HPDE6-E6E7 (cell line): Measurements from ENCODE around the gene PRELP.
A peak's percentile ranks its signal among the peaks of the same experiment; 100 is the strongest.
"Not testable (repeated sequence)": the region's sequence is repeated elsewhere in the genome, so short reads cannot be mapped to it uniquely, and the experiment has no call there.

Source experiments
- DNase-seq: peaks from one replicate; pipeline ENCODE4 v3.0.0; 2011; ENCODE audit warnings: missing footprints; ENCODE audit errors: extremely low spot score

The PRELP gene

DNA sequence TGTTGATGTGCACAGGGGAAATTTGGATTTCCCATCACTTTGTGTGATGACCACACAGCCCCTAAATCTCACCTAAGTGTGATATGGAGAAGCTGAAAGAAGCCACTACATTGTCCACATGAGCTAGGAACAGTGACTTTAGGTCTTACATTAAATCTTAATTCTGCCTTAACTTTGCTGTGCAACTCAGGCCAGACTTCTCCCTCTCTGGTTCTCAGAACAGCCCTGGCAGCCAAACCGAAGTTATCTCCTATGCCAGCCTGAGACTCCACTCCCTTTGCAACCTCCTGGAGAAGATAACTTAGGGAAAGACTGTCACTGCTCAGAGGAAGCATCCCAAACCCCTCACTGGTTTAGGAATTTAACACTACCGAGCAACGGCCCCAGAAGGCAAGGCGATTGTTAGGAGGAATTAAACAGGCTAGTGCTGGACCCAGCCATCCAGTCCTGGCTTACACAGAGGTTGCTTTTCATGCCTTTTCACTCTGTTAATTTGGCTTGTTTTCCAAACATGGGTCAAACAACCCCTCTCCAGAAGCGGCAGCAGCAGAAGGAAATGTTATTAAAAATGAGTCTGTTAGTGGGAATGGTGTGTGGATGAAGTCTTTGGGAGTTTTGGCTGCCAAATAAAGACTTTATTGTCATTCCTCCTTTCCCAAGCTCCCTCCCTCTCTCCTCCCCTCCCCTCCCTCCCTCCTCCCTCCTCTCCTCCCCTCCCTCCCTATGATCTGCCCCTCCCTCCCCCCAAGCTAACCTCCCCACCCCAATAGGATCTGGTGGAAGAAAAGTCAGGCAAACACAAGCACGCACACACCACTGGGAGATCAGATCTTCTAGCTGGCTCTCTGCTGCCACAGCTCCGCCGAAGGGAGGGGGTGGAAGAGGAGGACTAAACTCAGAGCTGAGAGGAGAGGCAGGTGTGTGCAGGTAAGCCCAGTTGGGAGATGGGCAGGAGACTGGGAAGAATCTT, at the start of gene PRELP:
Gene PRELP (plus strand): TSS at position 795 of the 970 bp plus-strand sequence. CDS start 7,379 bp downstream, outside the sequence.
- peak; percentile 39 for DNase-seq

- DNase-seq: no peak
Observed at GRCh38 chr1:203426366-203426765, 49.2 kb upstream of the PRELP start.

- DNase-seq: no peak
Observed at GRCh38 chr1:203426870-203427269, 48.7 kb upstream of the PRELP start.

- DNase-seq: no peak
Observed at GRCh38 chr1:203427451-203427850, 48.2 kb upstream of the PRELP start.

DNA sequence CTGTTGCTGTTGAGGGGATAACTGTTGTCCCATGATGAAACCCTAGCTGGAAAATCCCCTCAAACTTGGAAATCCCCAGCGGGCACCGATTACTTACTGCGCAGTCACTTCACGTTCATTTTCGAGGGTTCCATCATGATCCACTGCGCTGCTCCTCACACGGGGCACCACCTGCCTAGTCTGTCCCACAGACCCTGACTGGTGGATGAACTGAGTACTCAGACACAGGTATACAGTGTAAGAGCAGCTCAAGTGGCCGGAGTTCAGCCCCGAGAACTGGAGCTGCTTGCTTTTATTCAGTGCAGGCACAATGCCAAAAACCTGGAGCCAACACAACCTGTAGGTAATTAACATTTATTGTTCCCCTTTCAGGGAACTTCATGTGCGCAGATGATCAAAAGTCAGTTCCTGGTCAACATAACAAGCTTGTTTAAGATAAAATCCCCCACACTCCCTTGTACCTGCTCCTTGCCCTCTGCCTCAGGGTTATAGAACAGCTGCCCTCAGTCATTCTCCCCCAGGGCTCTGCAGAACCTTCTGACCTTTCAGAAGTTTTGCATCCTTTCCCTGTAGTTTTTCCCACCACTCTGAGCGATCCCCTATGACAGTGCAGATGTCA, 46.5 kb upstream of the PRELP start:
- no peak for DNase-seq

DNA sequence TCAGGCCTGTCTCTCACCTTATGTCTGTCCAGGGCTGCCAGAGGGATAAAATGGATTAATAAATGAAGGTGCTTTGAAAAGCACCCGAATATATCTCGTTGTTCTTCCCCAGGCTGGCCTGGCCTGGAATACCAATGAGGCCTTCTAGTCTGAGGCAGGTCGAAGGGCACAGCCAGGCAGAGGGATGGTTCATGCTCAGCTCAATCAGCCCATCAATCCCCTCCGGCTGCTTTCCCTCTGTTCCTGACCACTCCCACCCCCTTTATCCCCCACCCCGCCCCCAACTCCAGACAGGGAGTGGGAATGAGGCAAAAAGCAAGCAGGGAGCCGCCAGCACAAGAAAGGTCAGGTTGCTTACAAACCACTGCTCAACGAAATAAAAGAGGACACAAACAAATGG, 40.0 kb upstream of the PRELP start:
- no peak for DNase-seq

GRCh38 chr1:203437696-203438315, 37.8 kb upstream of the PRELP start:
- no peak for DNase-seq

DNA sequence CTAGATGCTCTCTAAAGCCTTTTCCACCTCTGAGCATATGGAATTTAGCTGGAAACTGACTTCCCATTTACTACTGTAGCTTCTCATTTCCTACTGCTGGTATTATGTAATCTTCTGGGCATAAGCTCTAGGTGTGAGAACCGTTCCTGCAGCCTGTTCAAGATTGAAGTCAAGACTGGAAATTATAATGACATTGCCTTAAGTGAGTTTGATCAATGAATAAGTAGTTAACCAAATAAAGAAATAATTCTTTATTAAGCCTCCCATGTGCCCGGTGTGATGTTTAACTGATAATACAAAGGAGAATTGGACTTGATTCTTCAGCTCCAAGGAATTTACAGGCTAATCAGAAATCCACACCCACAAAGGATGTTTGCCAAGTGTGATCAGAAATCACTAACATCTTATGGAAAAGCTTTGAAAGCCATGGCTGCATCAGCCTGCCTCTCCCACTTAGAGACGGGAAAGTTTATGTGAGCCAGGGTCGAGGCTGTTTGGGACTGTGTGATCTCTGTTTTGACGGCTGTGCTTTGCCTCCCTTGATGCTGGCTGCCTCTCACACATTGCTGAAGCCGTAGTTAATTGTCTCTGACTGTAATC, 36.4 kb upstream of the PRELP start:
- DNase-seq: no peak

DNA sequence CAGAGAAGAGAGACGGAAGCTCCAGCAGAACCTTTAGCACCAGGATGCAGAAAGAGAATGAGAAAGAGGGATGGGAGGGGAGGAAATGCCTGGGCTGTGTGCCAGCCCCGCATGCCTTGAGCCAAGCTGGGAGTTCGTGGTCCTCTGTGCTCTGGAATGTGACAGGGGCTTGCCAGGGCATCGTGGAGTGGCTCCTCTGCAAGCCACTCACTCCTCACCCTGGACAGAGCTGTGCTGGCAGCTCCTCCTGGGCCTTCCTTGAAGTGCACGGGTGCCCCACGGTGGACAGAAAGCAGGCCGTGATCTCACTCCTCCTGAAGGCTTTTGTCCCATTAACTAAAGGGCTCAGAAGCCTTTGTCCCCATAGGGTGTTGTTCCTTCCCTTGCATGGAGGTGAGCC, 34.8 kb upstream of the PRELP start:
- peak; percentile 29 for DNase-seq

- DNase-seq: no peak
Observed at GRCh38 chr1:203441766-203442165, 33.8 kb upstream of the PRELP start.

DNA sequence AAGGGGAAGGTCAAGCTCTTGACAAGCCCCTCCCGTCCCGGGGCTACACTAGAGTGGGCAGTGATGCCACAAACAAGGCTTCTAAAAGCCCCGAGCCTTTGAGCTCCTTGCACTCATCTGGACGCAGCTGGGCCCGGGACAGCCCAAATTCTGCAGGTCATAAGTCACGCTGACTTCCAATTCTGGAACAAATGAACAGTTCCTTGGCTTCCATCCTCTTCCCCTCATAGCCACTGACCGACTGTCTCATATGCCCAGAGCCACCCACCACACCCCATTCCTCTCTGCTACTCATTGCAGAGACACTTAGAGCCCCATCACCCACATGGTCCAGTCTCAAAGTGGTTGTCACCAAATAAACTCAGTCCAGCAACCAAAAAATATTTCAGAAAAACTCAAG, 32.8 kb upstream of the PRELP start:
- no peak for DNase-seq

DNA sequence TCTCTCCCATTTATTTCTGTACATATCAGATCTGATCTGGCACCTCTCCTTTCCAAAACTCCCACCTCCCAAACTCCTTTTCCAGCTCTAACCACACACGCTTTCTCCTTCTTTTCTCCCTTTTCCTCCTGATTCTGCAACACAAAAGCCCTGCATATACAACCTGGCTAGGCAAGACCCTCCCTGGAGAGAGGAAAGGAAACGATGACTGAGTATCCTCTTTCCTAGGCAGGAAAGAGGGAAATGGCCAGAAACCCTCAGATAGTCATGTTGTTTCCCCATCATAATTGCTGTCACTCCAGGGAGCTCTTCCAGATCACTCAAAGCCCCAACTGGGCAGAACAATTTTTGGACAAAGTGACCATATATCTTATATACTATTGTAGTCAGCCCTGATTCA, 32.3 kb upstream of the PRELP start:
- DNase-seq: no peak

GRCh38 chr1:203444171-203444576, 31.4 kb upstream of the PRELP start:
- no peak for DNase-seq

DNA sequence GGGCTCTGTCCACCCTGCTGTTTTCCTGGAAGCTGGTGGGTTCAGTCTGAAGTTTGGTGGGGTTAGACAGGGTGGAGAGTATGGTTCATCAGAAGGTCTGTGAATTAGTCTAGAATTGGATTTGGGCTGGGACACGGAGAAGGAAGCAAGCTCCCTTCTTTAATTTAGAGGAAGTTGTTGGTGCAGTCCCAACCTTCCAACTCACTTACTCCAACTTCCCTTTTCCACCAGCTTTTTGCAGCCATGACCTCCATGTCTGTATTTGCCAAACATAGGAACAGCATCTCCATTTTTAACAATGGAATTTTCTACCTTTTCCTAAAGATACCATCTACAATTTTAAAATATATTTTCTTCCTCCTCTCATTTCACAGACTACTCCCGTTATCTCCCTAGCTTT, 28.5 kb upstream of the PRELP start:
- DNase-seq: no peak

DNA sequence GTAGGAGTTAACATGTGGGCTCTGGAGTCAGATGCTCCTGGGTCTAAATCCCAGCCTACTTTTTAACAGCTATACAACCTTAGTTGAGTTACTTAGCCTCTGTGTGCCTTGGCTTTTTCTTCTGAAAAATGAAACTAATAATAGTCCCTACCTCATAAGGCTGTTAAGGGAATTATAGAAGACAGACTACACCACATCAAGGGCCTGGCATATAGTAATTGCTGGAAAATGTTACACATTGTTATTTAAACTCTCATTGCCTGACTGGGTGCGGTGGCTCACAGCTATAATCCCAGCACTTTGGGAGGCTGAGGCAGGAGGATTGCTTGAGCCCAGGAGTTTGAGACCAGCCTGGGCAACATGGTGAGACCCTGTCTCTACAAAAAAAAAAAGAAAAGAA, 28.0 kb upstream of the PRELP start:
- DNase-seq: not testable (repeated sequence)

GRCh38 chr1:203448521-203449061, 27.0 kb upstream of the PRELP start:
- no peak for DNase-seq

DNA sequence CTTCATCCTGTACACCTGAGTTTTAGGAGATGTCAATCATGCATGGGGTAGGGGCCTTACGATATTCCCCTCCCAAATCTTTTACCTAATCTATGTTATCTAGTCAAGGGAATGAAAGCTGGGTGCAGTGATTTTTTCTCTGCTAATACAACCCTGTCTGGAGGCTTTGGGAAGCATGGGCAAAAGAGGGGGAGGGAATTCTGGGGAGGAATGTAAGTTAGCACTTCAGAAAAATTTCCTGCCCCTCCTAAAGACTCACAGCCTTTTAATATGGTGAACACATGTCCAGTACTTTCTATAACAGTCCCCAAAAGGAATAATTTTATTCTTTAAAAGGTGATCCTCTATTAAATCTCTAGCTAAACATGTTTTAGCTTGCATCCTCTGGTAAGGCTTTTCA, 25.6 kb upstream of the PRELP start:
- DNase-seq: no peak

GRCh38 chr1:203450479-203451149, 25.0 kb upstream of the PRELP start:
- DNase-seq: no peak

DNA sequence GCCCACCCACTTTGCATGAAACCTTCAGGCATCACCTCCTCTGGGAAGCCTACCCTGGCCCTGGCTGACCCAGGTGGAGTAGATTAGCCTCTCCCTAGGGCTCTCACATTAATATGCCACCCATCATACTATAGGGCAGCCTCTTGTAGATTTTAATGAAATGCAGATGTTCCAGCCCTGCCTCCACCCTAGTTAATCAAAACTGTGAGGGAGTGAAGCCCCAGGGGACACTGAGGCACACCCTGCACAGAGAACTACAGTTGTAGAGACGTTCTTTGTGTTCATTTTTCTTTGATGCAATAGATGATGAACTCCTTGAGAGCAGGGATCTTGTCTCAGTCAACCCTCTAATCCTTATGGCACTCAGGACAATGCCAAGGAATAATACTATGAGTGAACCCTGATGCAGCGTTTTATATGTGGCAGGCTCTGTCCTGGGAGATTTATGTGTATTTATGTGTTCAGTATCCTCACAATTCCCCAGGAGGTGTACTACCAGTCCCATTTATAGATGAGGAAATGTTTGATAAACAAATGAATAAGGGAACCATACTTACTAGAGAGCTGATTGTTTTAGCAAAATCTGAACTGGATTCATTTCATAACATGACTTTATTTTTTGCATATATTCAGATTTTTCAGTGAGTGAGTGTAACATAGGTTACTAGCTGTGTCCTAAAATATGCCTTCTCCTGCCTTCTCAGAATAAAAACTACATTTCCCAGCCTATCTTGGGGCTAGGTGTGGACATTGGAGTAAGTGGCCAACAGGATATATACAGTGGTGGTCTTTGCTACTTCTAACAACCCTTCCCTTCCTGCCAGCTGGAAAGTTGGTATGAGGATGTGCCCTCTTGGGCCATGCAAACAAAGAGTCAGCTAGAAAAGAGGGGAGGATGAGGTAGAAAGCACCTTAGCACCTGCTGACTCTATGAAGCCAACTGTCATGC, 23.5 kb upstream of the PRELP start:
- no peak for DNase-seq

GRCh38 chr1:203453016-203453415, 22.6 kb upstream of the PRELP start:
- no peak for DNase-seq
